CD14-positive monocyte (primary cell): ENCODE data around the gene ARHGAP21. TPM values are rescaled to one million over a fixed set of nuclear protein-coding genes. Genes with fewer than 3 reads are reported as not detected.

Experiments used
- DNase-seq, 3 donors: peaks; one replicate each; pipeline ENCODE4 v3.0.0-alpha.2; 2011 to 2022
- H2AFZ ChIP-seq: 2 replicates; pipeline ENCODE4 v1.6.0; 2012; ENCODE audit warnings: mild to moderate bottlenecking, low read depth, low read length, inconsistent platforms; ENCODE audit not compliant: insufficient read depth, poor library complexity, severe bottlenecking
- H3K27ac ChIP-seq, 2 donors: 1 replicate in 1 of 2; 2 replicates in 1 of 2; pipeline ENCODE4 v1.5.1; 2012 to 2013; ENCODE audit warnings: low read length in 2 of 2, control low read depth in 1 of 2, inconsistent platforms in 1 of 2, low read depth in 1 of 2, mild to moderate bottlenecking in 1 of 2
- H3K27me3 ChIP-seq, 2 donors: one replicate each; pipeline versions ENCODE4 v1.6.0 to v1.6.1; 2011 to 2013; ENCODE audit warnings: low read length in 2 of 2; ENCODE audit not compliant: control insufficient read depth in 2 of 2, insufficient read depth in 2 of 2
- H3K36me3 ChIP-seq, 2 donors: replicated peaks in 1 of 2; 1 replicate in 1 of 2; 2 replicates in 1 of 2; pipeline versions ENCODE4 v1.5.1 to v1.6.1; 2012 to 2013; ENCODE audit warnings: low read length in 2 of 2, control low read depth in 1 of 2, inconsistent platforms in 1 of 2, mild to moderate bottlenecking in 1 of 2; ENCODE audit not compliant: insufficient read depth in 2 of 2, control insufficient read depth in 1 of 2
- H3K4me1 ChIP-seq, 2 donors: 1 replicate in 1 of 2; 2 replicates in 1 of 2; pipeline versions ENCODE4 v1.5.1 to v1.6.1; 2012 to 2013; ENCODE audit warnings: low read length in 2 of 2, control low read depth in 1 of 2, inconsistent platforms in 1 of 2, mild to moderate bottlenecking in 1 of 2, moderate library complexity in 1 of 2; ENCODE audit not compliant: insufficient read depth in 2 of 2, control insufficient read depth in 1 of 2
- H3K4me2 ChIP-seq: replicated peaks from 2 replicates; pipeline ENCODE3; 2012; ENCODE audit warnings: low read length, moderate library complexity, mild to moderate bottlenecking; ENCODE audit not compliant: poor library complexity, severe bottlenecking; ENCODE audit errors: extremely low read depth
- H3K4me3 ChIP-seq, 3 experiments: fragments of 200-600 bp in 1 of 3; sonication (generic) in 1 of 3; replicated peaks in 1 of 3; 1 replicate in 2 of 3; 2 replicates in 1 of 3; pipeline ENCODE4 v1.5.1; 2011 to 2013; ENCODE audit warnings: low read length in 3 of 3, mild to moderate bottlenecking in 3 of 3, control low read depth in 2 of 3, low read depth in 2 of 3, inconsistent platforms in 1 of 3, moderate library complexity in 1 of 3
- H3K79me2 ChIP-seq: 2 replicates; pipeline ENCODE4 v1.6.0; 2012; ENCODE audit warnings: mild to moderate bottlenecking, control low read depth, inconsistent platforms, low read length, moderate library complexity; ENCODE audit not compliant: insufficient read depth
- H3K9ac ChIP-seq: 2 replicates; pipeline ENCODE4 v1.6.0; 2017; ENCODE audit warnings: low read length, mild to moderate bottlenecking; ENCODE audit not compliant: insufficient read depth, poor library complexity, severe bottlenecking
- H3K9me3 ChIP-seq, 2 donors: replicated peaks in 1 of 2; 1 replicate in 1 of 2; 2 replicates in 1 of 2; pipeline versions ENCODE4 v1.5.1 to v1.6.1; 2012 to 2013; ENCODE audit warnings: low read length in 2 of 2, control low read depth in 1 of 2; ENCODE audit not compliant: control insufficient read depth in 1 of 2, insufficient read depth in 1 of 2
- H4K20me1 ChIP-seq: 2 replicates; pipeline ENCODE4 v1.6.0; 2012; ENCODE audit warnings: mild to moderate bottlenecking, low read length, control low read depth, moderate library complexity; ENCODE audit not compliant: insufficient read depth
- H3K27ac Mint-ChIP-seq, 7 donors: one replicate each; pipeline ENCODE4 v1.8.0; 2020; ENCODE audit warnings: mild to moderate bottlenecking in 7 of 7, mixed read lengths in 7 of 7, moderate library complexity in 6 of 7, inconsistent platforms in 2 of 7
- H3K27me3 Mint-ChIP-seq, 3 donors: one replicate each; pipeline ENCODE4 v1.8.0; 2021 to 2022; ENCODE audit warnings: low read depth in 3 of 3, mild to moderate bottlenecking in 3 of 3, mixed read lengths in 3 of 3, moderate library complexity in 3 of 3, inconsistent platforms in 1 of 3
- H3K36me3 Mint-ChIP-seq, 2 donors: one replicate each; pipeline ENCODE4 v1.8.0; 2020; ENCODE audit warnings: mixed read lengths in 2 of 2, inconsistent platforms in 1 of 2, mild to moderate bottlenecking in 1 of 2
- H3K4me1 Mint-ChIP-seq: one replicate; pipeline ENCODE4 v1.8.0; 2020; ENCODE audit warnings: mild to moderate bottlenecking, mixed read lengths
- H3K4me3 Mint-ChIP-seq, 2 donors: one replicate each; pipeline ENCODE4 v1.8.0; 2020; ENCODE audit warnings: mild to moderate bottlenecking in 2 of 2, mixed read lengths in 2 of 2, moderate library complexity in 1 of 2
- H3K9me3 Mint-ChIP-seq, 7 donors: one replicate each; pipeline ENCODE4 v1.8.0; 2020 to 2022; ENCODE audit warnings: mixed read lengths in 7 of 7, mild to moderate bottlenecking in 6 of 7, moderate library complexity in 6 of 7, inconsistent platforms in 2 of 7
- CTCF ChIP-seq: fragments of 200-600 bp; IDR thresholded peaks from one replicate; pipeline ENCODE4 v1.8.0; 2022; ENCODE audit warnings: antibody characterized with exemption, mild to moderate bottlenecking
- WGBS: methylation state at CpG from one replicate; pipeline ENCODE4 v1.1.5; 2013; ENCODE audit warnings: missing lambda C conversion rate; ENCODE audit not compliant: insufficient coverage; 5-methylcytosine and 5-hydroxymethylcytosine counted together
- intact Hi-C, 2 donors: fragments of 100-400 bp; cut with micrococcal nuclease; formaldehyde crosslinking; loops; one replicate each; pipeline versions ENCODE4 v1.15.0 to v1.15.1; 2023
- polyA plus RNA-seq, 3 donors: library from polyadenylated mRNA; depleted of rRNA in 1 of 3; unstranded in 2 of 3; stranded (reverse) in 1 of 3; fragments of 300-500 nt in 2 of 3; fragments of >200 nt in 1 of 3; fragmentation: Illumina TruSeq in 2 of 3; gene quantifications; 1 replicate in 2 of 3; 2 replicates in 1 of 3; pipeline ENCODE4 v1.2.3, GENCODE V29; 2012 to 2021

The ARHGAP21 gene
- polyA plus RNA-seq, 3 donors, result 2.1 to 20.0 (median 3.4) TPM

- TF ChIP-seq CTCF, result no peak
- intact Hi-C loops, result no loop called here
- Histone ChIP-seq H3K9me3 (no peaks in the 10 kb centered on the region), H3K4me1 (peaks cover 0 to 2% of the 10 kb centered on the region in 2 donors), H3K9ac (no peak overlapping the region), H3K4me2 (no peak overlapping the region), H4K20me1 (no peaks in the 10 kb centered on the region), H3K4me3 (no peak overlapping the region), H3K27ac (no peak overlapping the region), H3K79me2 (no peaks in the 10 kb centered on the region), H3K36me3 (no peaks in the 10 kb centered on the region), H3K27me3 (no peaks in the 10 kb centered on the region), H2AFZ (no peak overlapping the region)
- Mint-ChIP-seq H3K27me3 (no peaks in the 10 kb centered on the region), H3K27ac (no peak overlapping the region), H3K4me3 (no peak overlapping the region), H3K36me3 (peaks cover 0 to 3% of the 10 kb centered on the region in 2 donors), H3K9me3 (peaks cover 0 to 2% (median 0%) of the 10 kb centered on the region in 7 donors), H3K4me1 (peaks cover 12% of the 10 kb centered on the region)
- 96% methylated on average over 2 of the region's 4 CpGs for WGBS
- no peak for DNase-seq
These were observed 37.6 kb downstream of the ARHGAP21 start for GRCh38 chr10:24685958-24686540.

DNA sequence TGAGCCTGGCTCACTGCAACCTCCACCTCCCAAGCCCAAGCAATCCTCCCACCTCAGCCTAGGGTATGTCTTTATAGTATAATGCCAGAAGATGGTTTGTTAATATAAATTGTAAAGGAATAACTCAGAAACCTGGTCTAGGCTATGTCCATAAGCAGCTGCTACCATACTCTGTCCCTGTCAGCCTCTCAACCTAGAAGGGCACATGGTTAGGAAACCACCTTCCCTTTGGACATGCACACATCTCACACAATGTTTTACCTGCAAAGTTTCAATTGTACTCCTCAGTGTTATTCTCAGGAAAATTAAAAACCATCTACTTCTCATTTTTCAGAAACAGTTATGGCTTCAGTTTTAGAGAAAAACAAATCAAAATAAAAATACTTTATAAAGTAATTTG, 40.1 kb downstream of the ARHGAP21 start:
- H3K36me3 ChIP-seq, result no peaks in the 10 kb centered on the region
- no peak overlapping the region for H3K9ac ChIP-seq
- H3K27ac ChIP-seq, result no peak overlapping the region
- H3K4me3 ChIP-seq, result no peak overlapping the region
- H2AFZ ChIP-seq, result no peak overlapping the region
- H3K79me2 ChIP-seq, result peaks cover 4% of the 10 kb centered on the region
- Mint-ChIP-seq H3K27ac (no peak overlapping the region), H3K36me3 (peaks cover 0 to 3% of the 10 kb centered on the region in 2 donors), H3K4me1 (peaks cover 12% of the 10 kb centered on the region), H3K9me3 (peaks cover 0 to 7% (median under 1%) of the 10 kb centered on the region in 7 donors), H3K4me3 (no peak overlapping the region), H3K27me3 (no peaks in the 10 kb centered on the region)
- H3K4me1 ChIP-seq, result peaks cover 0 to 2% of the 10 kb centered on the region in 2 donors
- TF ChIP-seq CTCF, result no peak
- H3K4me2 ChIP-seq, result no peak overlapping the region
- no peak for DNase-seq
- H3K27me3 ChIP-seq, result no peaks in the 10 kb centered on the region
- intact Hi-C loops, result no loop called here
- peaks cover 0 to 3% of the 10 kb centered on the region in 2 donors for H3K9me3 ChIP-seq
- H4K20me1 ChIP-seq, result no peaks in the 10 kb centered on the region
